Liver (tissue), 9 donors: ENCODE results near the gene SEMA5A. TPM values are rescaled to one million over a fixed set of nuclear protein-coding genes. Genes with fewer than 3 reads are reported as not detected.

Source experiments
- DNase-seq: peaks from one replicate; pipeline ENCODE4 v3.0.0-alpha.2; 2017; ENCODE audit warnings: low spot score
- H3K27ac ChIP-seq, 2 donors: one replicate each; pipeline ENCODE4 v1.7.0; 2013; ENCODE audit warnings: inconsistent platforms in 2 of 2, low read length in 2 of 2, control low read depth in 1 of 2, low read depth in 1 of 2, mild to moderate bottlenecking in 1 of 2
- H3K27me3 ChIP-seq, 4 donors: one replicate each; pipeline versions ENCODE4 v1.6.1 to v1.7.0; 2013; ENCODE audit warnings: low read length in 3 of 4, inconsistent platforms in 1 of 4, mild to moderate bottlenecking in 1 of 4, moderate library complexity in 1 of 4; ENCODE audit not compliant: control insufficient read depth in 4 of 4, insufficient read depth in 4 of 4
- H3K36me3 ChIP-seq, 4 donors: one replicate each; pipeline versions ENCODE4 v1.6.1 to v1.7.0; 2013; ENCODE audit warnings: low read length in 3 of 4, mild to moderate bottlenecking in 3 of 4, low read depth in 1 of 4, moderate library complexity in 1 of 4; ENCODE audit not compliant: control insufficient read depth in 4 of 4, insufficient read depth in 3 of 4
- H3K4me1 ChIP-seq, 4 donors: one replicate each; pipeline versions ENCODE4 v1.6.1 to v1.7.0; 2013; ENCODE audit warnings: low read length in 3 of 4, mild to moderate bottlenecking in 3 of 4, moderate library complexity in 1 of 4; ENCODE audit not compliant: control insufficient read depth in 4 of 4, insufficient read depth in 4 of 4
- H3K4me3 ChIP-seq, 3 donors: one replicate each; pipeline versions ENCODE4 v1.6.1 to v1.7.0; 2013; ENCODE audit warnings: low read length in 3 of 3, control low read depth in 1 of 3, low read depth in 1 of 3, mild to moderate bottlenecking in 1 of 3
- H3K9ac ChIP-seq, 2 donors: one replicate each; pipeline ENCODE4 v1.7.0; 2013; ENCODE audit warnings: low read length in 2 of 2, mild to moderate bottlenecking in 2 of 2, moderate library complexity in 2 of 2, control low read depth in 1 of 2, low read depth in 1 of 2
- H3K9me3 ChIP-seq, 4 donors: one replicate each; pipeline versions ENCODE4 v1.6.1 to v1.7.0; 2013; ENCODE audit warnings: low read length in 3 of 4; ENCODE audit not compliant: control insufficient read depth in 4 of 4
- EGR1 ChIP-seq, 2 donors: IDR thresholded peaks; 2 replicates each; pipeline ENCODE4 v1.6.1; 2016 to 2018; ENCODE audit warnings: antibody characterized with exemption in 2 of 2, low read depth in 2 of 2
- FOXA1 ChIP-seq: IDR thresholded peaks from 2 replicates; pipeline ENCODE4 v1.6.1; 2016; ENCODE audit warnings: antibody characterized with exemption
- FOXA2 ChIP-seq: IDR thresholded peaks from 2 replicates; pipeline ENCODE4 v1.6.1; 2016; ENCODE audit warnings: antibody characterized with exemption
- GABPA ChIP-seq, 2 donors: IDR thresholded peaks in 1 of 2; conservative IDR thresholded peaks in 1 of 2; 2 replicates each; pipeline ENCODE4 v1.6.1; 2016; ENCODE audit warnings: antibody characterized with exemption in 2 of 2, mild to moderate bottlenecking in 1 of 2, moderate library complexity in 1 of 2
- HNF4G ChIP-seq: IDR thresholded peaks from 2 replicates; pipeline ENCODE4 v1.6.1; 2016; ENCODE audit warnings: antibody characterized with exemption
- JUND ChIP-seq, 2 donors: IDR thresholded peaks; 2 replicates each; pipeline ENCODE4 v1.6.1; 2016; ENCODE audit warnings: antibody characterized with exemption in 2 of 2
- NR2F2 ChIP-seq: IDR thresholded peaks from 2 replicates; pipeline ENCODE4 v1.6.1; 2016; ENCODE audit warnings: antibody characterized with exemption
- RAD21 ChIP-seq, 2 donors: IDR thresholded peaks; 2 replicates each; pipeline ENCODE4 v1.6.1; 2016; ENCODE audit warnings: antibody characterized with exemption in 2 of 2, mild to moderate bottlenecking in 2 of 2
- RXRA ChIP-seq, 2 donors: IDR thresholded peaks; 2 replicates each; pipeline ENCODE4 v1.6.1; 2017 to 2018; ENCODE audit warnings: antibody characterized with exemption in 2 of 2, mild to moderate bottlenecking in 1 of 2
- SP1 ChIP-seq: IDR thresholded peaks from 2 replicates; pipeline ENCODE4 v1.6.1; 2018; ENCODE audit warnings: antibody characterized with exemption, mild to moderate bottlenecking
- YY1 ChIP-seq: IDR thresholded peaks from 2 replicates; pipeline ENCODE4 v1.6.1; 2016; ENCODE audit warnings: antibody characterized with exemption, mild to moderate bottlenecking
- WGBS: extraction: QIAGEN DNeasy Blood & Tissue Kit; methylation state at CpG from one replicate; pipeline ENCODE4 v1.1.7; 2013; 5-methylcytosine and 5-hydroxymethylcytosine counted together
- polyA plus RNA-seq, 2 donors: library from polyadenylated mRNA; stranded (reverse) in 1 of 2; unstranded in 1 of 2; fragments of 200-250 nt in 1 of 2; fragments of >200 nt in 1 of 2; fragmentation: Nextera tagmentation in 1 of 2; extraction: Ambion mirVana in 1 of 2; gene quantifications; one replicate each; pipeline versions ENCODE4 v1.2.1 to v1.2.3, GENCODE V29; 2013 to 2015
- total RNA-seq, 2 donors: library from RNA; depleted of rRNA; stranded (reverse); fragments of >200 nt; gene quantifications; one replicate each; pipeline ENCODE4 v1.2.3, GENCODE V29; 2014
- TF ChIP-seq, protein P1 (sequence below): fragments of 150-350 bp; IDR thresholded peaks from 2 replicates; pipeline ENCODE4 v1.5.1; 2017; ENCODE audit warnings: improper control_type of control experiment, low read depth, low read length; ENCODE audit not compliant: missing input control
- TF ChIP-seq, protein P2 (sequence below): IDR thresholded peaks from 2 replicates; pipeline ENCODE4 v1.6.1; 2016; ENCODE audit warnings: antibody characterized with exemption, mild to moderate bottlenecking
- TF ChIP-seq, protein P3 (sequence below): IDR thresholded peaks from 2 replicates; pipeline ENCODE4 v1.6.1; 2016; ENCODE audit warnings: antibody characterized with exemption
- TF ChIP-seq, protein P4 (sequence below): IDR thresholded peaks from 2 replicates; pipeline ENCODE4 v1.6.1; 2016; ENCODE audit warnings: antibody characterized with exemption
- TF ChIP-seq, protein P5 (sequence below): IDR thresholded peaks from 2 replicates; pipeline ENCODE4 v1.6.1; 2016; ENCODE audit warnings: antibody characterized with exemption
- donor health status: healthy.
- donor health status: healthy.
- donor health status: healthy.
- donor health status: healthy.
- donor health status: healthy.

SEMA5A gene
- total and polyA plus RNA-seq, 4 donors = 1.1 to 5.8 (median 3.2) TPM

DNA sequence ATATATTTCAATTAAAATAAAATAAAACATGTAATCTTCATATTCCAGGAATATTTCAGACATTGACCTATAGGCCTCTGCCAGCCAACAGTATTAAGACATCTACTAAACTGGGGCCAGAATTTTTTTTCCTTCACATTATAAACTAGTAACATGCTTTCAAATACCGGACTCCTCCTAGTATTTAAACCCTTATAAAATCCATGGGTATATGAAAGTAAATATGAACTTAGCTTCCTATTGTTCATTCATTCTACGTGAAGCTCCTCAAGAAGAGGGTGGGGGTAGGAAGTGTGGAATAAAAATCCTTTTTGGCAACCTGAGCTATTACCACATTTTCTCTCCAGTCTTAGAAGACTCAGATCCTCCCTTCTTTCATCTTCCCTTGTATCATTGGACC is 16.4 kb downstream of the SEMA5A start:
- Histone ChIP-seq H3K9ac (no peak overlapping the region), H3K27ac (no peak overlapping the region), H3K36me3 (no peaks in the 10 kb centered on the region), H3K9me3 (no peaks in the 10 kb centered on the region), H3K4me1 (peaks cover 2 to 10% (median 5%) of the 10 kb centered on the region in 4 donors), H3K4me3 (no peak overlapping the region), H3K27me3 (no peaks in the 10 kb centered on the region)
- WGBS = 87% methylated on average over 2 of the region's 2 CpGs
- TF ChIP-seq RXRA (IDR thresholded peaks at IDR 0.05) (no peak), SP1 (no peak), FOXA1 (no peak), EGR1 (IDR thresholded peaks at IDR 0.05; ENCODE audit: low read depth in 2 of 2) (no peak)
- TF ChIP-seq, protein P1, sequence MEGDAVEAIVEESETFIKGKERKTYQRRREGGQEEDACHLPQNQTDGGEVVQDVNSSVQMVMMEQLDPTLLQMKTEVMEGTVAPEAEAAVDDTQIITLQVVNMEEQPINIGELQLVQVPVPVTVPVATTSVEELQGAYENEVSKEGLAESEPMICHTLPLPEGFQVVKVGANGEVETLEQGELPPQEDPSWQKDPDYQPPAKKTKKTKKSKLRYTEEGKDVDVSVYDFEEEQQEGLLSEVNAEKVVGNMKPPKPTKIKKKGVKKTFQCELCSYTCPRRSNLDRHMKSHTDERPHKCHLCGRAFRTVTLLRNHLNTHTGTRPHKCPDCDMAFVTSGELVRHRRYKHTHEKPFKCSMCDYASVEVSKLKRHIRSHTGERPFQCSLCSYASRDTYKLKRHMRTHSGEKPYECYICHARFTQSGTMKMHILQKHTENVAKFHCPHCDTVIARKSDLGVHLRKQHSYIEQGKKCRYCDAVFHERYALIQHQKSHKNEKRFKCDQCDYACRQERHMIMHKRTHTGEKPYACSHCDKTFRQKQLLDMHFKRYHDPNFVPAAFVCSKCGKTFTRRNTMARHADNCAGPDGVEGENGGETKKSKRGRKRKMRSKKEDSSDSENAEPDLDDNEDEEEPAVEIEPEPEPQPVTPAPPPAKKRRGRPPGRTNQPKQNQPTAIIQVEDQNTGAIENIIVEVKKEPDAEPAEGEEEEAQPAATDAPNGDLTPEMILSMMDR = no peak
- TF ChIP-seq, protein P2, sequence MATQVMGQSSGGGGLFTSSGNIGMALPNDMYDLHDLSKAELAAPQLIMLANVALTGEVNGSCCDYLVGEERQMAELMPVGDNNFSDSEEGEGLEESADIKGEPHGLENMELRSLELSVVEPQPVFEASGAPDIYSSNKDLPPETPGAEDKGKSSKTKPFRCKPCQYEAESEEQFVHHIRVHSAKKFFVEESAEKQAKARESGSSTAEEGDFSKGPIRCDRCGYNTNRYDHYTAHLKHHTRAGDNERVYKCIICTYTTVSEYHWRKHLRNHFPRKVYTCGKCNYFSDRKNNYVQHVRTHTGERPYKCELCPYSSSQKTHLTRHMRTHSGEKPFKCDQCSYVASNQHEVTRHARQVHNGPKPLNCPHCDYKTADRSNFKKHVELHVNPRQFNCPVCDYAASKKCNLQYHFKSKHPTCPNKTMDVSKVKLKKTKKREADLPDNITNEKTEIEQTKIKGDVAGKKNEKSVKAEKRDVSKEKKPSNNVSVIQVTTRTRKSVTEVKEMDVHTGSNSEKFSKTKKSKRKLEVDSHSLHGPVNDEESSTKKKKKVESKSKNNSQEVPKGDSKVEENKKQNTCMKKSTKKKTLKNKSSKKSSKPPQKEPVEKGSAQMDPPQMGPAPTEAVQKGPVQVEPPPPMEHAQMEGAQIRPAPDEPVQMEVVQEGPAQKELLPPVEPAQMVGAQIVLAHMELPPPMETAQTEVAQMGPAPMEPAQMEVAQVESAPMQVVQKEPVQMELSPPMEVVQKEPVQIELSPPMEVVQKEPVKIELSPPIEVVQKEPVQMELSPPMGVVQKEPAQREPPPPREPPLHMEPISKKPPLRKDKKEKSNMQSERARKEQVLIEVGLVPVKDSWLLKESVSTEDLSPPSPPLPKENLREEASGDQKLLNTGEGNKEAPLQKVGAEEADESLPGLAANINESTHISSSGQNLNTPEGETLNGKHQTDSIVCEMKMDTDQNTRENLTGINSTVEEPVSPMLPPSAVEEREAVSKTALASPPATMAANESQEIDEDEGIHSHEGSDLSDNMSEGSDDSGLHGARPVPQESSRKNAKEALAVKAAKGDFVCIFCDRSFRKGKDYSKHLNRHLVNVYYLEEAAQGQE = no peak
- TF ChIP-seq, protein P3, sequence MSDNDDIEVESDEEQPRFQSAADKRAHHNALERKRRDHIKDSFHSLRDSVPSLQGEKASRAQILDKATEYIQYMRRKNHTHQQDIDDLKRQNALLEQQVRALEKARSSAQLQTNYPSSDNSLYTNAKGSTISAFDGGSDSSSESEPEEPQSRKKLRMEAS = no peak
- TF ChIP-seq, protein P4, sequence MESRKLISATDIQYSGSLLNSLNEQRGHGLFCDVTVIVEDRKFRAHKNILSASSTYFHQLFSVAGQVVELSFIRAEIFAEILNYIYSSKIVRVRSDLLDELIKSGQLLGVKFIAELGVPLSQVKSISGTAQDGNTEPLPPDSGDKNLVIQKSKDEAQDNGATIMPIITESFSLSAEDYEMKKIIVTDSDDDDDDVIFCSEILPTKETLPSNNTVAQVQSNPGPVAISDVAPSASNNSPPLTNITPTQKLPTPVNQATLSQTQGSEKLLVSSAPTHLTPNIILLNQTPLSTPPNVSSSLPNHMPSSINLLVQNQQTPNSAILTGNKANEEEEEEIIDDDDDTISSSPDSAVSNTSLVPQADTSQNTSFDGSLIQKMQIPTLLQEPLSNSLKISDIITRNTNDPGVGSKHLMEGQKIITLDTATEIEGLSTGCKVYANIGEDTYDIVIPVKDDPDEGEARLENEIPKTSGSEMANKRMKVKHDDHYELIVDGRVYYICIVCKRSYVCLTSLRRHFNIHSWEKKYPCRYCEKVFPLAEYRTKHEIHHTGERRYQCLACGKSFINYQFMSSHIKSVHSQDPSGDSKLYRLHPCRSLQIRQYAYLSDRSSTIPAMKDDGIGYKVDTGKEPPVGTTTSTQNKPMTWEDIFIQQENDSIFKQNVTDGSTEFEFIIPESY = no peak
- TF ChIP-seq, protein P5, sequence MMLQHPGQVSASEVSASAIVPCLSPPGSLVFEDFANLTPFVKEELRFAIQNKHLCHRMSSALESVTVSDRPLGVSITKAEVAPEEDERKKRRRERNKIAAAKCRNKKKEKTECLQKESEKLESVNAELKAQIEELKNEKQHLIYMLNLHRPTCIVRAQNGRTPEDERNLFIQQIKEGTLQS = no peak
- DNase-seq = no peak

DNA sequence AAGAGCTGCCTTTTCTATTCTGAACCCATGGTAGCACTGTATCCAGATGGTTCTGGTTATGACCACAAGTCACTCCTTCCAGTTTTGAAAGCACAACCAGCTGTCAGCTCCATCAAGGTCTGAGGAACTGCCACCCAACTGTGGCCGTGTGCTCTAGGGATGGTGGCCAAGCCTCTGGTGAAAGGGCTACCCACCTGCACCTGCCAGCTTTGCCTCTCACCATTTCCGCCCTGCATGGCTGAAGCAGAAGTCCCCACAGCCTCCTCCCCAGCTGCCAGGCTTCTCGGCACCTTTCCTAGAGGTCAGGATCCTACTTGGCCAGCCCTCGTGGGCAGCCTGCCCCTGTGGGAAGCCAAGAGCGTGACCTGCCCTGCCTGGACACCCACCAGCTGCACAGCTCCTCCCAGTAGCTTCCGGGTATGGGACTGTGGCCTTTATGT is 16.8 kb downstream of the SEMA5A start:
- WGBS = 31% methylated on average over 6 of the region's 6 CpGs
- no peaks in the 10 kb centered on the region for H3K9me3 ChIP-seq
- no peak overlapping the region for H3K9ac ChIP-seq
- no peak overlapping the region for H3K4me3 ChIP-seq
- H3K36me3 ChIP-seq = no peaks in the 10 kb centered on the region
- H3K27me3 ChIP-seq = no peaks in the 10 kb centered on the region
- peaks cover 2 to 11% (median 7%) of the 10 kb centered on the region in 4 donors for H3K4me1 ChIP-seq
- no peak for DNase-seq
- no peak overlapping the region for H3K27ac ChIP-seq
- TF ChIP-seq, protein P4 = no peak
- TF ChIP-seq FOXA2 (no peak), FOXA1 (no peak), JUND (IDR thresholded peaks at IDR 0.05) (no peak), SP1 (no peak), YY1 (peak; percentile 15), EGR1 (IDR thresholded peaks at IDR 0.05; ENCODE audit: low read depth in 2 of 2) (no peak), GABPA (IDR thresholded peaks at IDR 0.05 in 1 of 2, conservative IDR thresholded peaks at IDR 0.05 in 1 of 2) (peak in 1 of 2 donors; percentile 22), HNF4G (no peak), RAD21 (IDR thresholded peaks at IDR 0.05) (no peak), NR2F2 (no peak)
- TF ChIP-seq, protein P1 = no peak
- TF ChIP-seq, protein P3 = no peak
